Measurements from ENCODE around the gene MAP1B. TPM values are rescaled to one million over a fixed set of nuclear protein-coding genes. Genes with fewer than 3 reads are reported as not detected.

MAP1B gene
- total and polyA plus RNA-seq, 4 donors, result 0.58 to 5.0 (median 2.1) TPM

DNA sequence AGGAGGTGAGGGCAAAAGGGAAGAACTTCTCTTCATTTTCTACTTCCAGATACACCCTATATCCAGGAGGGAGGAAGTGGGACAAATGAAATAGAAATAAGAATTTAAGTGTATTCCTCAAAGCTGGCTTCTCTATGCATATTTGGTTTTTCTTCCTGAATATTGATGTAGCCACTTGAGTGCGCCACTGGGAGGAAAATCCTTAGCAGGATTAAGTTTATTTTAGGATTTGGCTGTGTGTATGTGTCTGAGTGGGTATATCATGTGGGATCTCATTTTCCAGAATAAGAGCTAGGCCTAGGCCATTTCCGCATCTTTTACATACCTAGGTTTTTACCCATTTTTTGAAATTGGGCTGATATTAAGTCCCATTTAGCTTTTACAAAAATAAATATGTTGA is 42.5 kb downstream of the MAP1B start:
- Histone ChIP-seq H3K4me3 (ENCODE audit: low read depth in 1 of 3, low read length in 3 of 3) (no peak overlapping the region), H3K9ac (ENCODE audit: low read depth in 1 of 2, low read length in 2 of 2) (no peak overlapping the region), H3K4me1 (ENCODE audit: control insufficient read depth in 4 of 4, insufficient read depth in 4 of 4, low read length in 3 of 4) (no peaks in the 10 kb centered on the region), H3K27ac (ENCODE audit: low read depth in 1 of 2, low read length in 2 of 2) (no peak overlapping the region), H3K9me3 (ENCODE audit: control insufficient read depth in 4 of 4, low read length in 3 of 4) (no peaks in the 10 kb centered on the region), H3K36me3 (ENCODE audit: control insufficient read depth in 4 of 4, insufficient read depth in 3 of 4, low read depth in 1 of 4, low read length in 3 of 4) (no peaks in the 10 kb centered on the region), H3K27me3 (ENCODE audit: control insufficient read depth in 4 of 4, insufficient read depth in 4 of 4, low read length in 3 of 4) (no peaks in the 10 kb centered on the region)
- TF ChIP-seq, protein P1, sequence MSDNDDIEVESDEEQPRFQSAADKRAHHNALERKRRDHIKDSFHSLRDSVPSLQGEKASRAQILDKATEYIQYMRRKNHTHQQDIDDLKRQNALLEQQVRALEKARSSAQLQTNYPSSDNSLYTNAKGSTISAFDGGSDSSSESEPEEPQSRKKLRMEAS (IDR thresholded peaks at IDR 0.05), result no peak
- TF ChIP-seq HNF4A (conservative IDR thresholded peaks at IDR 0.05) (no peak), EGR1 (IDR thresholded peaks at IDR 0.05; ENCODE audit: low read depth in 2 of 2) (no peak), RXRA (IDR thresholded peaks at IDR 0.05) (no peak), FOXA1 (IDR thresholded peaks at IDR 0.05) (no peak), HNF4G (IDR thresholded peaks at IDR 0.05) (no peak), SP1 (IDR thresholded peaks at IDR 0.05) (no peak), RAD21 (IDR thresholded peaks at IDR 0.05) (no peak), JUND (IDR thresholded peaks at IDR 0.05) (no peak), GABPA (IDR thresholded peaks at IDR 0.05 in 1 of 2, conservative IDR thresholded peaks at IDR 0.05 in 1 of 2) (no peak)
- TF ChIP-seq, protein P2, sequence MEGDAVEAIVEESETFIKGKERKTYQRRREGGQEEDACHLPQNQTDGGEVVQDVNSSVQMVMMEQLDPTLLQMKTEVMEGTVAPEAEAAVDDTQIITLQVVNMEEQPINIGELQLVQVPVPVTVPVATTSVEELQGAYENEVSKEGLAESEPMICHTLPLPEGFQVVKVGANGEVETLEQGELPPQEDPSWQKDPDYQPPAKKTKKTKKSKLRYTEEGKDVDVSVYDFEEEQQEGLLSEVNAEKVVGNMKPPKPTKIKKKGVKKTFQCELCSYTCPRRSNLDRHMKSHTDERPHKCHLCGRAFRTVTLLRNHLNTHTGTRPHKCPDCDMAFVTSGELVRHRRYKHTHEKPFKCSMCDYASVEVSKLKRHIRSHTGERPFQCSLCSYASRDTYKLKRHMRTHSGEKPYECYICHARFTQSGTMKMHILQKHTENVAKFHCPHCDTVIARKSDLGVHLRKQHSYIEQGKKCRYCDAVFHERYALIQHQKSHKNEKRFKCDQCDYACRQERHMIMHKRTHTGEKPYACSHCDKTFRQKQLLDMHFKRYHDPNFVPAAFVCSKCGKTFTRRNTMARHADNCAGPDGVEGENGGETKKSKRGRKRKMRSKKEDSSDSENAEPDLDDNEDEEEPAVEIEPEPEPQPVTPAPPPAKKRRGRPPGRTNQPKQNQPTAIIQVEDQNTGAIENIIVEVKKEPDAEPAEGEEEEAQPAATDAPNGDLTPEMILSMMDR (IDR thresholded peaks at IDR 0.05; ENCODE audit: low read depth, low read length, missing input control), result no peak
- TF ChIP-seq, protein P3, sequence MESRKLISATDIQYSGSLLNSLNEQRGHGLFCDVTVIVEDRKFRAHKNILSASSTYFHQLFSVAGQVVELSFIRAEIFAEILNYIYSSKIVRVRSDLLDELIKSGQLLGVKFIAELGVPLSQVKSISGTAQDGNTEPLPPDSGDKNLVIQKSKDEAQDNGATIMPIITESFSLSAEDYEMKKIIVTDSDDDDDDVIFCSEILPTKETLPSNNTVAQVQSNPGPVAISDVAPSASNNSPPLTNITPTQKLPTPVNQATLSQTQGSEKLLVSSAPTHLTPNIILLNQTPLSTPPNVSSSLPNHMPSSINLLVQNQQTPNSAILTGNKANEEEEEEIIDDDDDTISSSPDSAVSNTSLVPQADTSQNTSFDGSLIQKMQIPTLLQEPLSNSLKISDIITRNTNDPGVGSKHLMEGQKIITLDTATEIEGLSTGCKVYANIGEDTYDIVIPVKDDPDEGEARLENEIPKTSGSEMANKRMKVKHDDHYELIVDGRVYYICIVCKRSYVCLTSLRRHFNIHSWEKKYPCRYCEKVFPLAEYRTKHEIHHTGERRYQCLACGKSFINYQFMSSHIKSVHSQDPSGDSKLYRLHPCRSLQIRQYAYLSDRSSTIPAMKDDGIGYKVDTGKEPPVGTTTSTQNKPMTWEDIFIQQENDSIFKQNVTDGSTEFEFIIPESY (IDR thresholded peaks at IDR 0.05), result no peak
- TF ChIP-seq, protein P4, sequence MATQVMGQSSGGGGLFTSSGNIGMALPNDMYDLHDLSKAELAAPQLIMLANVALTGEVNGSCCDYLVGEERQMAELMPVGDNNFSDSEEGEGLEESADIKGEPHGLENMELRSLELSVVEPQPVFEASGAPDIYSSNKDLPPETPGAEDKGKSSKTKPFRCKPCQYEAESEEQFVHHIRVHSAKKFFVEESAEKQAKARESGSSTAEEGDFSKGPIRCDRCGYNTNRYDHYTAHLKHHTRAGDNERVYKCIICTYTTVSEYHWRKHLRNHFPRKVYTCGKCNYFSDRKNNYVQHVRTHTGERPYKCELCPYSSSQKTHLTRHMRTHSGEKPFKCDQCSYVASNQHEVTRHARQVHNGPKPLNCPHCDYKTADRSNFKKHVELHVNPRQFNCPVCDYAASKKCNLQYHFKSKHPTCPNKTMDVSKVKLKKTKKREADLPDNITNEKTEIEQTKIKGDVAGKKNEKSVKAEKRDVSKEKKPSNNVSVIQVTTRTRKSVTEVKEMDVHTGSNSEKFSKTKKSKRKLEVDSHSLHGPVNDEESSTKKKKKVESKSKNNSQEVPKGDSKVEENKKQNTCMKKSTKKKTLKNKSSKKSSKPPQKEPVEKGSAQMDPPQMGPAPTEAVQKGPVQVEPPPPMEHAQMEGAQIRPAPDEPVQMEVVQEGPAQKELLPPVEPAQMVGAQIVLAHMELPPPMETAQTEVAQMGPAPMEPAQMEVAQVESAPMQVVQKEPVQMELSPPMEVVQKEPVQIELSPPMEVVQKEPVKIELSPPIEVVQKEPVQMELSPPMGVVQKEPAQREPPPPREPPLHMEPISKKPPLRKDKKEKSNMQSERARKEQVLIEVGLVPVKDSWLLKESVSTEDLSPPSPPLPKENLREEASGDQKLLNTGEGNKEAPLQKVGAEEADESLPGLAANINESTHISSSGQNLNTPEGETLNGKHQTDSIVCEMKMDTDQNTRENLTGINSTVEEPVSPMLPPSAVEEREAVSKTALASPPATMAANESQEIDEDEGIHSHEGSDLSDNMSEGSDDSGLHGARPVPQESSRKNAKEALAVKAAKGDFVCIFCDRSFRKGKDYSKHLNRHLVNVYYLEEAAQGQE (IDR thresholded peaks at IDR 0.05), result no peak
- 97% methylated on average over 2 of the region's 2 CpGs for WGBS
- no peak for DNase-seq (ENCODE audit: low spot score)

DNA sequence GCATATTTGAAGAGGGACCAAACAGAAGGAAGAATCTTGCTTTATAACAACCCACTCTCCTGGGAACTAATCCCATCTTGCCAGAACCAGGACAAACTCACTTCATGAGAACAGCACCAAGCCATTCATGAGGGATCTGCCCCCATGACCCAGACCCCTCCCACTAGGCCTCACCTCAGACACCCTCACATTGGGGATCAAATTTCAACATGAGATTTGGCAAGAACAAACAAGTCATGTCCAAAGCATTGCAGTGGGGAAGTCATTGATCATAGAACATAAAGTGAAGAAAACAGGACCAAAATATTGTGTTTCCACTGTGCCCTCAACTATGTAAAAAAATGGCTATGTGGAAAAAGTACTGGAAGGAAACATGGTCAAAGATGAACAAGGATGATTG is 43.9 kb downstream of the MAP1B start:
- Histone ChIP-seq H3K27me3 (ENCODE audit: control insufficient read depth in 4 of 4, insufficient read depth in 4 of 4, low read length in 3 of 4) (no peaks in the 10 kb centered on the region), H3K36me3 (ENCODE audit: control insufficient read depth in 4 of 4, insufficient read depth in 3 of 4, low read depth in 1 of 4, low read length in 3 of 4) (no peaks in the 10 kb centered on the region), H3K27ac (ENCODE audit: low read depth in 1 of 2, low read length in 2 of 2) (no peak overlapping the region), H3K4me1 (ENCODE audit: control insufficient read depth in 4 of 4, insufficient read depth in 4 of 4, low read length in 3 of 4) (no peaks in the 10 kb centered on the region), H3K4me3 (ENCODE audit: low read depth in 1 of 3, low read length in 3 of 3) (no peak overlapping the region), H3K9me3 (ENCODE audit: control insufficient read depth in 4 of 4, low read length in 3 of 4) (no peaks in the 10 kb centered on the region), H3K9ac (ENCODE audit: low read depth in 1 of 2, low read length in 2 of 2) (no peak overlapping the region)
- no peak for DNase-seq (ENCODE audit: low spot score)
- no peak for TF ChIP-seq YY1 (IDR thresholded peaks at IDR 0.05)
- no peak for TF ChIP-seq HNF4A (conservative IDR thresholded peaks at IDR 0.05)
- TF ChIP-seq JUND (IDR thresholded peaks at IDR 0.05), result no peak
- TF ChIP-seq FOXA1 (IDR thresholded peaks at IDR 0.05), result no peak
- TF ChIP-seq NR2F2 (IDR thresholded peaks at IDR 0.05), result no peak
- TF ChIP-seq, protein P4 (IDR thresholded peaks at IDR 0.05), result no peak
- TF ChIP-seq RXRA (IDR thresholded peaks at IDR 0.05), result no peak
- TF ChIP-seq EGR1 (IDR thresholded peaks at IDR 0.05; ENCODE audit: low read depth in 2 of 2), result no peak
- no peak for TF ChIP-seq GABPA (IDR thresholded peaks at IDR 0.05 in 1 of 2, conservative IDR thresholded peaks at IDR 0.05 in 1 of 2)
- no peak for TF ChIP-seq RAD21 (IDR thresholded peaks at IDR 0.05)
- TF ChIP-seq SP1 (IDR thresholded peaks at IDR 0.05), result no peak
- TF ChIP-seq TAF1 (conservative IDR thresholded peaks at IDR 0.05), result no peak
- TF ChIP-seq, protein P2 (IDR thresholded peaks at IDR 0.05; ENCODE audit: low read depth, low read length, missing input control), result no peak
- TF ChIP-seq, protein P5, sequence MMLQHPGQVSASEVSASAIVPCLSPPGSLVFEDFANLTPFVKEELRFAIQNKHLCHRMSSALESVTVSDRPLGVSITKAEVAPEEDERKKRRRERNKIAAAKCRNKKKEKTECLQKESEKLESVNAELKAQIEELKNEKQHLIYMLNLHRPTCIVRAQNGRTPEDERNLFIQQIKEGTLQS (IDR thresholded peaks at IDR 0.05), result no peak
